Endothelial cell of umbilical vein (primary cell): ENCODE measurements around the gene FGD6.

ENCODE experiments used
- EZH2 ChIP-seq: IDR thresholded peaks from 2 replicates; pipeline ENCODE4 v1.6.1; 2012; ENCODE audit warnings: borderline replicate concordance, low read depth, mild to moderate bottlenecking, moderate library complexity, low read length, inconsistent platforms; ENCODE audit not compliant: severe bottlenecking
- GATA2 ChIP-seq: IDR thresholded peaks from 2 replicates; pipeline ENCODE4 v1.7.0; 2011; ENCODE audit warnings: low read depth, mild to moderate bottlenecking, moderate library complexity, mixed read lengths, low read length; ENCODE audit not compliant: insufficient read length, insufficient read depth
- POLR2A ChIP-seq: IDR thresholded peaks from 2 replicates; pipeline ENCODE4 v1.6.1; 2012; ENCODE audit warnings: low read depth, mild to moderate bottlenecking, control low read depth, low read length
- POLR2AphosphoS5 ChIP-seq: IDR thresholded peaks from 2 replicates; pipeline ENCODE4 v1.6.1; 2012; ENCODE audit warnings: low read depth, mild to moderate bottlenecking, control low read depth, low read length, moderate library complexity; ENCODE audit not compliant: insufficient read depth
- TF ChIP-seq, protein P1 (sequence below), 2 donors: IDR thresholded peaks; 1 replicate in 1 of 2; 2 replicates in 1 of 2; pipeline ENCODE4 v1.5.1; 2011; ENCODE audit warnings: low read length in 2 of 2, mild to moderate bottlenecking in 2 of 2, moderate library complexity in 2 of 2, control low read depth in 1 of 2, inconsistent platforms in 1 of 2, low read depth in 1 of 2; ENCODE audit not compliant: insufficient read depth in 1 of 2; ENCODE audit errors: extremely low read depth in 1 of 2
- TF ChIP-seq, protein P2 (sequence below): IDR thresholded peaks from 2 replicates; pipeline ENCODE4 v1.6.1; 2011; ENCODE audit not compliant: insufficient read depth, insufficient read length

DNA sequence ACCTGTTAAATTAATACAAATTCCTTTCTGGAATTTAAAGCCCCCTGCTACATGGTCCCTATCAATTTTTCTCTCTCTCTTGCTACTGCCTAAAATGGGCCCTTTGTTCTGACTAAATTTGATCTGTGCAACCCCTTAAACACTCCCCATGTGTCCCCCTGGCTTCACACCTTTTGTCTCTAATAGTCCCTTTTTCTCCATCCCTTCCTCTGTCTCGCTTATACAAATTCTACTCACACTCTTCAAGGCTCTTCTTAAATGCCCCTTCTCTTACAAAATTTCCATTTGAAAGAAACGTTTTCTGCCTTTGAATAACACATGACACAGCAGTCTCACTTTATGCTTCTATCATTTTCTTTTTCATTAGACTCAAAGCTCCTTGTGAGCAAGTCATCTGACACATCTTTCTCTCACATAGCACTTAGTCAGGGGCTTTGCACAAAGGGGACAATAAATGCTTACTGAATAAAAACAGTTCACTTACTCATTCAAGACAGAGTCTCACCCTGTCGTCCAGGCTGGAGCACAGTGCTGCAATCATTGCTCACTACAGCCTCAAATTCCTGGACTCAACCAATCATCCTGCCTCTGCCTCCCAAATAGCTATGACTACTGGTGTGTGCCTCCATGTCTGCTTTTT lies 102.4 kb downstream of the FGD6 start:
- TF ChIP-seq, protein P1, sequence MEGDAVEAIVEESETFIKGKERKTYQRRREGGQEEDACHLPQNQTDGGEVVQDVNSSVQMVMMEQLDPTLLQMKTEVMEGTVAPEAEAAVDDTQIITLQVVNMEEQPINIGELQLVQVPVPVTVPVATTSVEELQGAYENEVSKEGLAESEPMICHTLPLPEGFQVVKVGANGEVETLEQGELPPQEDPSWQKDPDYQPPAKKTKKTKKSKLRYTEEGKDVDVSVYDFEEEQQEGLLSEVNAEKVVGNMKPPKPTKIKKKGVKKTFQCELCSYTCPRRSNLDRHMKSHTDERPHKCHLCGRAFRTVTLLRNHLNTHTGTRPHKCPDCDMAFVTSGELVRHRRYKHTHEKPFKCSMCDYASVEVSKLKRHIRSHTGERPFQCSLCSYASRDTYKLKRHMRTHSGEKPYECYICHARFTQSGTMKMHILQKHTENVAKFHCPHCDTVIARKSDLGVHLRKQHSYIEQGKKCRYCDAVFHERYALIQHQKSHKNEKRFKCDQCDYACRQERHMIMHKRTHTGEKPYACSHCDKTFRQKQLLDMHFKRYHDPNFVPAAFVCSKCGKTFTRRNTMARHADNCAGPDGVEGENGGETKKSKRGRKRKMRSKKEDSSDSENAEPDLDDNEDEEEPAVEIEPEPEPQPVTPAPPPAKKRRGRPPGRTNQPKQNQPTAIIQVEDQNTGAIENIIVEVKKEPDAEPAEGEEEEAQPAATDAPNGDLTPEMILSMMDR (IDR thresholded peaks at IDR 0.05; ENCODE audit: extremely low read depth in 1 of 2, insufficient read depth in 1 of 2, low read depth in 1 of 2, low read length in 2 of 2), result no peak
- TF ChIP-seq POLR2A (no peak), GATA2 (no peak), POLR2AphosphoS5 (no peak), EZH2 (no peak)
- TF ChIP-seq, protein P2, sequence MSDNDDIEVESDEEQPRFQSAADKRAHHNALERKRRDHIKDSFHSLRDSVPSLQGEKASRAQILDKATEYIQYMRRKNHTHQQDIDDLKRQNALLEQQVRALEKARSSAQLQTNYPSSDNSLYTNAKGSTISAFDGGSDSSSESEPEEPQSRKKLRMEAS, result no peak
